AG09309 (cell line): Measurements from ENCODE around the gene YTHDC2.
A peak's percentile ranks its signal among the peaks of the same experiment; 100 is the strongest.

ENCODE experiments used
- DNase-seq: peaks from one replicate; pipeline ENCODE4 v3.0.0-alpha.2; 2010; ENCODE audit warnings: low read depth
- H3K4me3 ChIP-seq: 2 replicates; pipeline ENCODE4 v1.5.1; 2011; ENCODE audit warnings: mild to moderate bottlenecking, low read depth, low read length, moderate library complexity; ENCODE audit not compliant: control insufficient read depth
- TF ChIP-seq, protein P1 (sequence below): IDR thresholded peaks from 2 replicates; pipeline ENCODE4 v1.5.1; 2011; ENCODE audit warnings: mild to moderate bottlenecking, low read depth, low read length, inconsistent platforms; ENCODE audit not compliant: insufficient read depth, control insufficient read depth; ENCODE audit errors: missing control alignments

YTHDC2 gene

GRCh38 chr5:113562828-113563400, 49.4 kb downstream of the YTHDC2 start:
- no peak overlapping the region for H3K4me3 ChIP-seq
- TF ChIP-seq, protein P1, sequence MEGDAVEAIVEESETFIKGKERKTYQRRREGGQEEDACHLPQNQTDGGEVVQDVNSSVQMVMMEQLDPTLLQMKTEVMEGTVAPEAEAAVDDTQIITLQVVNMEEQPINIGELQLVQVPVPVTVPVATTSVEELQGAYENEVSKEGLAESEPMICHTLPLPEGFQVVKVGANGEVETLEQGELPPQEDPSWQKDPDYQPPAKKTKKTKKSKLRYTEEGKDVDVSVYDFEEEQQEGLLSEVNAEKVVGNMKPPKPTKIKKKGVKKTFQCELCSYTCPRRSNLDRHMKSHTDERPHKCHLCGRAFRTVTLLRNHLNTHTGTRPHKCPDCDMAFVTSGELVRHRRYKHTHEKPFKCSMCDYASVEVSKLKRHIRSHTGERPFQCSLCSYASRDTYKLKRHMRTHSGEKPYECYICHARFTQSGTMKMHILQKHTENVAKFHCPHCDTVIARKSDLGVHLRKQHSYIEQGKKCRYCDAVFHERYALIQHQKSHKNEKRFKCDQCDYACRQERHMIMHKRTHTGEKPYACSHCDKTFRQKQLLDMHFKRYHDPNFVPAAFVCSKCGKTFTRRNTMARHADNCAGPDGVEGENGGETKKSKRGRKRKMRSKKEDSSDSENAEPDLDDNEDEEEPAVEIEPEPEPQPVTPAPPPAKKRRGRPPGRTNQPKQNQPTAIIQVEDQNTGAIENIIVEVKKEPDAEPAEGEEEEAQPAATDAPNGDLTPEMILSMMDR = no peak
- no peak for DNase-seq

GRCh38 chr5:113569396-113569795, 55.9 kb downstream of the YTHDC2 start:
- H3K4me3 ChIP-seq = no peak overlapping the region
- TF ChIP-seq, protein P1 = no peak
- no peak for DNase-seq

GRCh38 chr5:113572716-113573115, 59.2 kb downstream of the YTHDC2 start:
- no peak for DNase-seq
- TF ChIP-seq, protein P1 = no peak
- no peak overlapping the region for H3K4me3 ChIP-seq

DNA sequence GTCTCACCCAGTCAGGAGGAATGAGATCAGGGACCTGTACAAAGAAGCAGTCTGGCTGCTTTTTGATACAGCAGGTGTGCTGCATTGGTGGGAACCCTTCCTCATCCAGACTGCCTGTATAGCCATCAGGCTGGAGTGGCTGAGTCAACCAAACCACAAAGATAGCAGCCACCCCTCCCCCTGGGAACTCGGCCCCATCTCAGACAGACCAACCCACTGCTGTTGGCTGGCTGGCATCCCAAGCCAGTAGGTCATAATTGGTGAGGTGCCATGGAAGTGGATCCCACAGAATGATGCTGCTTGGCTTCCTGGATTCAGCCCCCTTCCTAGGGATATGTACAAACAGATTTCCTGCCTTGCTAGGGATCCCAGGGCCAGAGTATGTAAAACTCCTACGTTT, 60.9 kb downstream of the YTHDC2 start:
- DNase-seq = peak; percentile 51
- TF ChIP-seq, protein P1 = no peak
- H3K4me3 ChIP-seq = no peak overlapping the region

GRCh38 chr5:113575074-113575473, 61.6 kb downstream of the YTHDC2 start:
- DNase-seq = no peak
- H3K4me3 ChIP-seq = no peak overlapping the region
- TF ChIP-seq, protein P1 = no peak

DNA sequence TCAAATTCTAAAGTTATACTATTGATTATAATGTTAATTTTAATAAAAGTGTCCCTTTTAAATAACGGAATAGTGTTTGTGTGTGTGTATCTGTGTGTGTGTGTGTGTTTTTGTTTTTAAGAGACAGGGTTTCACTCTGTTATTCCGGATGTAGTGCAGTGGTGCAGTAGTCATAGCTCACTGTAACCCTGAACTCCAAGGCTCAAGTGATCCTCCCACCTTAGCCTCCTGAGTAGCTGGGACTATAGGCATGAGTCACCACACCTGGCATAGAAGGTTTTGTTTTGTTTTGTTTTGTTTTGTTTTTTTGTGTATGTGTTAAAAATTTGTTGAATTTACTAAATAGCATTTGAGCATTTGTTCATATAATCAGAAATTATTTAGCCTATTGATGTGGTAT, 64.6 kb downstream of the YTHDC2 start:
- H3K4me3 ChIP-seq = no peak overlapping the region
- TF ChIP-seq, protein P1 = no peak
- no peak for DNase-seq

- no peak for DNase-seq
- no peak overlapping the region for H3K4me3 ChIP-seq
- TF ChIP-seq, protein P1 = no peak
Measured at GRCh38 chr5:113581388-113581787, 67.9 kb downstream of the YTHDC2 start.
